DND-41 (cell line): ENCODE data around the gene PLEKHM3.

Source experiments
- ATAC-seq: fragments of 200-7000 bp; cut with Tn5 transposase; 3 replicates; pipeline ENCODE4 v1.9.1; 2021; ENCODE audit warnings: low read depth; ENCODE audit not compliant: insufficient read depth
- DNase-seq: peaks from one replicate; pipeline ENCODE4 v3.0.0-alpha.2; 2020
- H2AFZ ChIP-seq: 2 replicates; pipeline ENCODE4 v1.6.0; 2012; ENCODE audit warnings: low read depth, low read length
- H3K27ac ChIP-seq: 2 replicates; pipeline ENCODE4 v1.5.1; 2012; ENCODE audit warnings: low read length, inconsistent platforms
- H3K27me3 ChIP-seq: fragments of 200-600 bp; sonication (generic); 2 replicates; pipeline ENCODE4 v1.6.0; 2012; ENCODE audit warnings: low read length, mild to moderate bottlenecking, inconsistent platforms; ENCODE audit not compliant: insufficient read depth, poor library complexity
- H3K36me3 ChIP-seq: 2 replicates; pipeline ENCODE4 v1.5.1; 2012; ENCODE audit warnings: low read length, inconsistent platforms; ENCODE audit not compliant: insufficient read depth
- H3K4me1 ChIP-seq: 2 replicates; pipeline ENCODE4 v1.5.1; 2012; ENCODE audit warnings: mild to moderate bottlenecking, low read length; ENCODE audit not compliant: insufficient read depth
- H3K4me2 ChIP-seq: 2 replicates; pipeline ENCODE4 v1.6.0; 2012; ENCODE audit warnings: mild to moderate bottlenecking, moderate library complexity, low read length, inconsistent platforms; ENCODE audit not compliant: insufficient read depth
- H3K4me3 ChIP-seq, 2 experiments: fragments of 200-600 bp in 1 of 2; shearing (Covaris generic) in 1 of 2; 2 replicates each; pipeline ENCODE4 v1.5.1; 2012 to 2016; ENCODE audit warnings: inconsistent platforms in 2 of 2, low read length in 2 of 2, mild to moderate bottlenecking in 2 of 2, low read depth in 1 of 2, moderate library complexity in 1 of 2
- H3K79me2 ChIP-seq: 2 replicates; pipeline ENCODE4 v1.6.0; 2012; ENCODE audit warnings: low read length, inconsistent platforms; ENCODE audit not compliant: insufficient read depth
- H3K9ac ChIP-seq: 2 replicates; pipeline ENCODE4 v1.6.0; 2012; ENCODE audit warnings: low read depth, mild to moderate bottlenecking, inconsistent platforms, low read length, moderate library complexity
- H3K9me3 ChIP-seq: 2 replicates; pipeline ENCODE4 v1.5.1; 2012; ENCODE audit warnings: low read length, moderate library complexity, mild to moderate bottlenecking, inconsistent platforms; ENCODE audit not compliant: insufficient read depth, severe bottlenecking
- H4K20me1 ChIP-seq: 2 replicates; pipeline ENCODE4 v1.6.0; 2012; ENCODE audit warnings: low read length; ENCODE audit not compliant: insufficient read depth
- CTCF ChIP-seq: IDR thresholded peaks from 2 replicates; pipeline ENCODE4 v1.5.1; 2012; ENCODE audit warnings: borderline replicate concordance, low read length, moderate library complexity, mild to moderate bottlenecking; ENCODE audit not compliant: poor library complexity, severe bottlenecking; ENCODE audit errors: extremely low read depth
- EZH2 ChIP-seq: IDR thresholded peaks from 3 replicates; pipeline ENCODE4 v1.6.1; 2012; ENCODE audit warnings: borderline replicate concordance, low read depth, mild to moderate bottlenecking, moderate library complexity, low read length, inconsistent platforms; ENCODE audit not compliant: severe bottlenecking

Gene PLEKHM3

GRCh38 chr2:207956771-207957170 is 68.6 kb downstream of the PLEKHM3 start:
- no peak overlapping the region for H3K27ac ChIP-seq
- ATAC-seq (no peak), DNase-seq (no peak)
- no peaks in the 10 kb centered on the region for H3K79me2 ChIP-seq
- H3K4me1 ChIP-seq, result no peaks in the 10 kb centered on the region
- no peak overlapping the region for H3K4me2 ChIP-seq
- H3K27me3 ChIP-seq, result no peaks in the 10 kb centered on the region
- no peak for TF ChIP-seq CTCF
- TF ChIP-seq EZH2, result no peak
- H4K20me1 ChIP-seq, result no peaks in the 10 kb centered on the region
- H3K36me3 ChIP-seq, result peaks cover 2% of the 10 kb centered on the region; the same call in 1 of the 2 replicates
- H3K4me3 ChIP-seq, result no peak overlapping the region
- no peak overlapping the region for H2AFZ ChIP-seq
- H3K9ac ChIP-seq, result no peak overlapping the region
- H3K9me3 ChIP-seq, result peaks cover under 1% of the 10 kb centered on the region

GRCh38 chr2:207955456-207955855 is 69.9 kb downstream of the PLEKHM3 start:
- Histone ChIP-seq H3K27ac (no peak overlapping the region), H3K9me3 (no peaks in the 10 kb centered on the region), H3K4me2 (no peak overlapping the region), H3K4me1 (no peaks in the 10 kb centered on the region), H3K36me3 (no peaks in the 10 kb centered on the region), H3K27me3 (no peaks in the 10 kb centered on the region), H3K4me3 (no peak overlapping the region), H2AFZ (no peak overlapping the region), H3K9ac (no peak overlapping the region), H3K79me2 (no peaks in the 10 kb centered on the region), H4K20me1 (no peaks in the 10 kb centered on the region)
- DNase-seq, result no peak
- TF ChIP-seq EZH2 (no peak), CTCF (no peak)
- no peak for ATAC-seq

- no peak for DNase-seq
- no peak overlapping the region for H2AFZ ChIP-seq
- ATAC-seq, result no peak
- H3K36me3 ChIP-seq, result no peaks in the 10 kb centered on the region
- no peak overlapping the region for H3K9ac ChIP-seq
- H3K4me1 ChIP-seq, result no peaks in the 10 kb centered on the region
- no peak for TF ChIP-seq CTCF
- no peak for TF ChIP-seq EZH2
- no peaks in the 10 kb centered on the region for H3K79me2 ChIP-seq
- H3K4me3 ChIP-seq, result no peak overlapping the region
- no peaks in the 10 kb centered on the region for H3K9me3 ChIP-seq
- H4K20me1 ChIP-seq, result no peaks in the 10 kb centered on the region
- no peak overlapping the region for H3K27ac ChIP-seq
- H3K27me3 ChIP-seq, result no peaks in the 10 kb centered on the region
- H3K4me2 ChIP-seq, result no peak overlapping the region
Observed at GRCh38 chr2:207953354-207953753, 72.0 kb downstream of the PLEKHM3 start.
